Spleen (tissue), 11 donors: Measurements from ENCODE around the gene GLP2R. TPM values are rescaled to one million over a fixed set of nuclear protein-coding genes. Genes with fewer than 3 reads are reported as not detected.

Experiments used
- DNase-seq: peaks from one replicate; pipeline ENCODE4 v3.0.0-alpha.2; 2020
- H3K27ac ChIP-seq, 8 donors: fragments of 200-600 bp; sonication (generic) in 7 of 8; 1 replicate in 4 of 8; 2 replicates in 4 of 8; pipeline versions ENCODE4 v1.5.0 to v1.8.0; 2016 to 2021; ENCODE audit warnings: inconsistent platforms in 4 of 8, mild to moderate bottlenecking in 4 of 8, moderate library complexity in 1 of 8
- H3K27me3 ChIP-seq, 7 donors: fragments of 200-600 bp; sonication (generic) in 6 of 7; replicated peaks in 1 of 7; 1 replicate in 4 of 7; 2 replicates in 3 of 7; pipeline versions ENCODE4 v1.5.0 to v1.8.0; 2016 to 2021; ENCODE audit warnings: inconsistent platforms in 3 of 7, mild to moderate bottlenecking in 1 of 7
- H3K36me3 ChIP-seq, 6 donors: fragments of 200-600 bp; sonication (generic) in 5 of 6; 1 replicate in 4 of 6; 2 replicates in 2 of 6; pipeline versions ENCODE4 v1.5.0 to v1.8.0; 2016 to 2021; ENCODE audit warnings: inconsistent platforms in 2 of 6
- H3K4me1 ChIP-seq, 6 donors: fragments of 200-600 bp; sonication (generic) in 5 of 6; 1 replicate in 3 of 6; 2 replicates in 3 of 6; pipeline versions ENCODE4 v1.5.0 to v1.8.0; 2016 to 2021; ENCODE audit warnings: inconsistent platforms in 3 of 6
- H3K4me3 ChIP-seq, 8 donors: fragments of 200-600 bp; sonication (generic) in 7 of 8; 1 replicate in 4 of 8; 2 replicates in 4 of 8; pipeline versions ENCODE4 v1.5.0 to v1.8.0; 2016 to 2021; ENCODE audit warnings: inconsistent platforms in 4 of 8, mild to moderate bottlenecking in 4 of 8, moderate library complexity in 2 of 8
- H3K9me3 ChIP-seq, 8 donors: fragments of 200-600 bp; sonication (generic) in 7 of 8; 1 replicate in 4 of 8; 2 replicates in 4 of 8; pipeline versions ENCODE4 v1.5.0 to v1.8.0; 2016 to 2021; ENCODE audit warnings: inconsistent platforms in 4 of 8
- POLR2A ChIP-seq, 3 donors: fragments of 450-650 bp; IDR thresholded peaks; one replicate each; pipeline ENCODE4 v1.5.1; 2017; ENCODE audit warnings: antibody characterized with exemption in 3 of 3, mild to moderate bottlenecking in 1 of 3
- POLR2AphosphoS5 ChIP-seq, 3 donors: sonication (generic); formaldehyde crosslinking; IDR thresholded peaks; one replicate each; pipeline ENCODE4 v1.5.1; 2017; ENCODE audit warnings: antibody characterized with exemption in 3 of 3
- WGBS, 5 donors: extraction: QIAGEN DNeasy Blood & Tissue Kit in 3 of 5; methylation state at CpG; one replicate each; pipeline versions ENCODE4 v1.1.5 to v1.1.7; 2013 to 2018; 5-methylcytosine and 5-hydroxymethylcytosine counted together
- intact Hi-C: fragments of 100-400 bp; cut with DNase I; formaldehyde crosslinking; loops from one replicate; pipeline ENCODE4 v1.15.0; 2023; ENCODE audit warnings: low total_unique reads
- polyA plus RNA-seq, 3 donors: library from polyadenylated mRNA; stranded (reverse); fragments of 200-250 nt; gene quantifications; one replicate each; pipeline ENCODE4 v1.2.1, GENCODE V29; 2013
- total RNA-seq, 7 donors: library from RNA; depleted of rRNA in 3 of 7; stranded (reverse); fragments of >200 nt in 3 of 7; fragmentation: NEBNext Ultra II Directional in 4 of 7; extraction: Animal tissue kit (Norgen Biotek cat#: 25700) in 4 of 7; gene quantifications; one replicate each; pipeline versions ENCODE4 v1.1.0 to v1.2.1, GENCODE V29; 2016 to 2021
- TF ChIP-seq, protein P1 (sequence below), 11 experiments: fragments of 200-600 bp in 7 of 11; fragments of 450-650 bp in 4 of 11; sonication (generic) in 4 of 11; IDR thresholded peaks in 8 of 11; conservative IDR thresholded peaks in 3 of 11; 1 replicate in 7 of 11; 2 replicates in 4 of 11; pipeline versions ENCODE4 v1.4.0 to v1.8.0; 2016 to 2021; ENCODE audit warnings: antibody characterized with exemption in 11 of 11, inconsistent platforms in 4 of 11, mild to moderate bottlenecking in 1 of 11
- donor health status: healthy with polysubstance abuse.
- donor health status: DM: no; HTN: no; CAD: no; lungs with moderate emphysema.
- donor health status: DM: no; HTN: no; CAD: no.
- donor health status: Bipolar disorder and iron deficiency.
- donor health status: healthy.
- donor health status: DM: no; HTN: no; CAD: no.
- donor health status: DM: yes; HTN: yes; CAD: no.

GLP2R gene
- total and polyA plus RNA-seq, 10 donors = 0.07 to 0.63 (median 0.15) TPM; not detected in 4

GRCh38 chr17:9792181-9792840 is 33.4 kb upstream of the GLP2R start:
- peaks cover 0 to 12% (median 0%) of the 10 kb centered on the region in 7 donors for H3K27me3 ChIP-seq
- WGBS, 5 donors = 92 to 97% (median 93%) methylated on average over 15 of the region's 15 CpGs
- intact Hi-C loops = no loop called here
- H3K4me3 ChIP-seq = no peak overlapping the region
- no peaks in the 10 kb centered on the region for H3K9me3 ChIP-seq
- H3K4me1 ChIP-seq = no peaks in the 10 kb centered on the region
- H3K27ac ChIP-seq = no peak overlapping the region
- no peak for DNase-seq
- no peak for TF ChIP-seq POLR2AphosphoS5 (IDR thresholded peaks at IDR 0.05)
- TF ChIP-seq POLR2A (IDR thresholded peaks at IDR 0.05) = no peak
- TF ChIP-seq, protein P1, sequence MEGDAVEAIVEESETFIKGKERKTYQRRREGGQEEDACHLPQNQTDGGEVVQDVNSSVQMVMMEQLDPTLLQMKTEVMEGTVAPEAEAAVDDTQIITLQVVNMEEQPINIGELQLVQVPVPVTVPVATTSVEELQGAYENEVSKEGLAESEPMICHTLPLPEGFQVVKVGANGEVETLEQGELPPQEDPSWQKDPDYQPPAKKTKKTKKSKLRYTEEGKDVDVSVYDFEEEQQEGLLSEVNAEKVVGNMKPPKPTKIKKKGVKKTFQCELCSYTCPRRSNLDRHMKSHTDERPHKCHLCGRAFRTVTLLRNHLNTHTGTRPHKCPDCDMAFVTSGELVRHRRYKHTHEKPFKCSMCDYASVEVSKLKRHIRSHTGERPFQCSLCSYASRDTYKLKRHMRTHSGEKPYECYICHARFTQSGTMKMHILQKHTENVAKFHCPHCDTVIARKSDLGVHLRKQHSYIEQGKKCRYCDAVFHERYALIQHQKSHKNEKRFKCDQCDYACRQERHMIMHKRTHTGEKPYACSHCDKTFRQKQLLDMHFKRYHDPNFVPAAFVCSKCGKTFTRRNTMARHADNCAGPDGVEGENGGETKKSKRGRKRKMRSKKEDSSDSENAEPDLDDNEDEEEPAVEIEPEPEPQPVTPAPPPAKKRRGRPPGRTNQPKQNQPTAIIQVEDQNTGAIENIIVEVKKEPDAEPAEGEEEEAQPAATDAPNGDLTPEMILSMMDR (IDR thresholded peaks at IDR 0.05 in 8 of 11, conservative IDR thresholded peaks at IDR 0.05 in 3 of 11) = no peak
- H3K36me3 ChIP-seq = no peaks in the 10 kb centered on the region

GRCh38 chr17:9798008-9798407 is 27.7 kb upstream of the GLP2R start:
- no peak for DNase-seq
- intact Hi-C loops = no loop called here
- Histone ChIP-seq H3K9me3 (no peaks in the 10 kb centered on the region), H3K4me3 (no peak overlapping the region), H3K27ac (no peak overlapping the region), H3K36me3 (no peaks in the 10 kb centered on the region), H3K27me3 (peaks cover 0 to 27% (median 0%) of the 10 kb centered on the region in 7 donors), H3K4me1 (no peaks in the 10 kb centered on the region)
- TF ChIP-seq POLR2AphosphoS5 (IDR thresholded peaks at IDR 0.05) (no peak), POLR2A (IDR thresholded peaks at IDR 0.05) (no peak)
- TF ChIP-seq, protein P1 (IDR thresholded peaks at IDR 0.05 in 8 of 11, conservative IDR thresholded peaks at IDR 0.05 in 3 of 11) = no peak
- 77 to 89% (median 86%) methylated on average over 3 of the region's 3 CpGs for WGBS, 5 donors

- Histone ChIP-seq H3K27me3 (peaks cover 0 to 31% (median 0%) of the 10 kb centered on the region in 7 donors), H3K4me1 (no peaks in the 10 kb centered on the region), H3K4me3 (no peak overlapping the region), H3K9me3 (peaks cover 0 to under 1% (median 0%) of the 10 kb centered on the region in 8 donors), H3K36me3 (no peaks in the 10 kb centered on the region), H3K27ac (no peak overlapping the region)
- TF ChIP-seq, protein P1 (IDR thresholded peaks at IDR 0.05 in 8 of 11, conservative IDR thresholded peaks at IDR 0.05 in 3 of 11) = no peak
- TF ChIP-seq POLR2A (IDR thresholded peaks at IDR 0.05) = no peak
- no peak for TF ChIP-seq POLR2AphosphoS5 (IDR thresholded peaks at IDR 0.05)
- 90 to 95% (median 92%) methylated on average over 7 of the region's 7 CpGs for WGBS, 5 donors
- no peak for DNase-seq
- intact Hi-C loops = no loop called here
Observed at GRCh38 chr17:9798724-9799123, 27.0 kb upstream of the GLP2R start.

DNA sequence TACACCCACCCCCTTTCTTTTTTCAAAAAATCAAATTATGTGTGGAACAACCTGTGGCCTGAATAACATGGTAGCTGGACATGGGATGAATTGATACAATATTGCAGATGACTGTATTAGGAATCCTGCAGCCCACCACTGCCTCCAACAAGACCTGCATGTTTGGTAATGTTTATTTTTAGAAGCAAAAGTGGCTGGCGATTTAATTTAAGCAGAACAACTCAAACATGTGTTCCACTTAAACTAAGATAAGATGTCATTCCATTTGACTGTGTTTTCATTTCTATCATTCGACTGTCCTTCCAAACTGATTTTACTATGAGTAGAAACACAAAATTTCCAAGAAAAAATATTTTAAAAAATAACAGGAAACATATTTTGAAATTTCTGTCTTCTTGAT is 24.2 kb upstream of the GLP2R start:
- DNase-seq = no peak
- H3K4me1 ChIP-seq = no peaks in the 10 kb centered on the region
- 60 to 70% (median 63%) methylated on average over 2 of the region's 2 CpGs for WGBS, 5 donors
- H3K27me3 ChIP-seq = peaks cover 0 to 31% (median 0%) of the 10 kb centered on the region in 7 donors
- no peak overlapping the region for H3K4me3 ChIP-seq
- H3K36me3 ChIP-seq = no peaks in the 10 kb centered on the region
- TF ChIP-seq POLR2A (IDR thresholded peaks at IDR 0.05) (no peak), POLR2AphosphoS5 (IDR thresholded peaks at IDR 0.05) (no peak)
- TF ChIP-seq, protein P1 (IDR thresholded peaks at IDR 0.05 in 8 of 11, conservative IDR thresholded peaks at IDR 0.05 in 3 of 11) = no peak
- peaks cover 0 to 17% (median 5%) of the 10 kb centered on the region in 8 donors for H3K9me3 ChIP-seq
- intact Hi-C loops = no loop called here
- no peak overlapping the region for H3K27ac ChIP-seq
